Glomerular endothelial cell (primary cell): ENCODE data around the gene SLC1A2. TPM values are rescaled to one million over a fixed set of nuclear protein-coding genes. Genes with fewer than 3 reads are reported as not detected.

Source experiments
- DNase-seq: peaks from one replicate; pipeline ENCODE4 v3.0.0-alpha.2; 2011; ENCODE audit warnings: low read depth, low spot score; ENCODE audit errors: extremely low read depth
- total RNA-seq: library from RNA; depleted of rRNA; stranded (reverse); fragments of >200 nt; gene quantifications from 2 replicates; pipeline ENCODE4 v1.2.3, GENCODE V29; 2015

The SLC1A2 gene
- total RNA-seq, 1 donor from 2014 or later, result not detected

DNA sequence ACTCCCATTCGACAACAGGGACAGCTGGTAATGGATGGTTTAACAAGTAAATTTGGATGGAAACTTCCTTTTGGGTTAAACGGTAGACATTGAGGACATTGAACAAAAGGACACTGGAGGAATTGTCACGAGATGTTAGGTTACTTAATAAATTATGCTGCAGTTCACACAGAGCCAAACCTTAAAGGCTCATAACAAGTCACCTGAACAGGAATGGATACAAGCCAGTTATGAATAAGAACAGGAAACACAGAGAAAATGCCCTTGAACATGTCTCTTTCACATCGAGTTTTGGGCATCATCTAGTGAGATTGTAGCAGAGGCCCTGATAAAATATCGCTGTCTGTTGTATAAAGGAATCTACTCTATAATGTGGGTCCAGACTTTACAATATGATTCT is 214.7 kb downstream of the SLC1A2 start:
- DNase-seq, result no peak

Other genes with a start within 250 kb of the SLC1A2 start
- 0.18 TPM in 1 of 2 replicates, not detected in the other for gene PAMR1, start 106.1 kb upstream of the SLC1A2 start, total RNA-seq
- 64.6 and 73.2 TPM in 2 replicates for gene FJX1, start 198.9 kb upstream of the SLC1A2 start, total RNA-seq
- gene TRIM44, start 243.2 kb upstream of the SLC1A2 start, total RNA-seq, result 36.2 and 40.9 TPM in 2 replicates